Type B pancreatic cell (in vitro differentiated cells): ENCODE data around the gene DPP10. TPM values are rescaled to one million over a fixed set of nuclear protein-coding genes. Genes with fewer than 3 reads are reported as not detected.

Experiments
- DNase-seq: peaks from one replicate; pipeline ENCODE4 v3.0.0; 2021; ENCODE audit warnings: mixed read lengths; ENCODE audit not compliant: unreplicated experiment; ENCODE audit errors: extremely low spot score
- H3K27ac Mint-ChIP-seq: 2 replicates; pipeline ENCODE4 v1.8.0; 2021; ENCODE audit warnings: mild to moderate bottlenecking, mixed read lengths
- H3K27me3 Mint-ChIP-seq: 2 replicates; pipeline ENCODE4 v1.8.0; 2021; ENCODE audit warnings: mixed read lengths
- H3K36me3 Mint-ChIP-seq: 2 replicates; pipeline ENCODE4 v1.8.0; 2021; ENCODE audit warnings: mixed read lengths
- H3K4me1 Mint-ChIP-seq: one replicate; pipeline ENCODE4 v1.8.0; 2021; ENCODE audit warnings: mixed read lengths; ENCODE audit not compliant: unreplicated experiment
- H3K4me3 Mint-ChIP-seq: 2 replicates; pipeline ENCODE4 v1.8.0; 2021; ENCODE audit warnings: mild to moderate bottlenecking, mixed read lengths
- H3K9me3 Mint-ChIP-seq: 2 replicates; pipeline ENCODE4 v1.8.0; 2021; ENCODE audit warnings: mixed read lengths
- total RNA-seq: library from RNA; stranded (reverse); gene quantifications from 2 replicates; pipeline ENCODE4 v1.2.1, GENCODE V29; 2021; ENCODE audit warnings: low replicate concordance
- TF ChIP-seq, protein P1 (sequence below): fragments of 200-600 bp; sonication (generic); conservative IDR thresholded peaks from 2 replicates; pipeline ENCODE4 v1.5.0; 2021; ENCODE audit warnings: antibody characterized with exemption, mild to moderate bottlenecking

Gene DPP10
- total RNA-seq, 1 donor from 2014 or later: 8.8 TPM

GRCh38 chr2:115190459-115190858 lies 748.0 kb downstream of the DPP10 start:
- Mint-ChIP-seq H3K4me3 (no peak overlapping the region), H3K4me1 (no peaks in the 10 kb centered on the region), H3K27ac (no peak overlapping the region), H3K36me3 (peaks cover 5% of the 10 kb centered on the region), H3K9me3 (peaks cover 4% of the 10 kb centered on the region), H3K27me3 (no peaks in the 10 kb centered on the region)
- TF ChIP-seq, protein P1, sequence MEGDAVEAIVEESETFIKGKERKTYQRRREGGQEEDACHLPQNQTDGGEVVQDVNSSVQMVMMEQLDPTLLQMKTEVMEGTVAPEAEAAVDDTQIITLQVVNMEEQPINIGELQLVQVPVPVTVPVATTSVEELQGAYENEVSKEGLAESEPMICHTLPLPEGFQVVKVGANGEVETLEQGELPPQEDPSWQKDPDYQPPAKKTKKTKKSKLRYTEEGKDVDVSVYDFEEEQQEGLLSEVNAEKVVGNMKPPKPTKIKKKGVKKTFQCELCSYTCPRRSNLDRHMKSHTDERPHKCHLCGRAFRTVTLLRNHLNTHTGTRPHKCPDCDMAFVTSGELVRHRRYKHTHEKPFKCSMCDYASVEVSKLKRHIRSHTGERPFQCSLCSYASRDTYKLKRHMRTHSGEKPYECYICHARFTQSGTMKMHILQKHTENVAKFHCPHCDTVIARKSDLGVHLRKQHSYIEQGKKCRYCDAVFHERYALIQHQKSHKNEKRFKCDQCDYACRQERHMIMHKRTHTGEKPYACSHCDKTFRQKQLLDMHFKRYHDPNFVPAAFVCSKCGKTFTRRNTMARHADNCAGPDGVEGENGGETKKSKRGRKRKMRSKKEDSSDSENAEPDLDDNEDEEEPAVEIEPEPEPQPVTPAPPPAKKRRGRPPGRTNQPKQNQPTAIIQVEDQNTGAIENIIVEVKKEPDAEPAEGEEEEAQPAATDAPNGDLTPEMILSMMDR: no peak
- DNase-seq: no peak

- H3K36me3 Mint-ChIP-seq: no peaks in the 10 kb centered on the region
- H3K4me1 Mint-ChIP-seq: peaks cover 5% of the 10 kb centered on the region
- DNase-seq: no peak
- no peaks in the 10 kb centered on the region for H3K9me3 Mint-ChIP-seq
- H3K27ac Mint-ChIP-seq: no peak overlapping the region
- H3K27me3 Mint-ChIP-seq: no peaks in the 10 kb centered on the region
- TF ChIP-seq, protein P1: no peak
- no peak overlapping the region for H3K4me3 Mint-ChIP-seq
These were observed 752.2 kb downstream of the DPP10 start for GRCh38 chr2:115194623-115195022.

- TF ChIP-seq, protein P1: no peak
- Mint-ChIP-seq H3K4me3 (no peak overlapping the region), H3K27me3 (no peaks in the 10 kb centered on the region), H3K4me1 (peaks cover 10% of the 10 kb centered on the region), H3K36me3 (no peaks in the 10 kb centered on the region), H3K9me3 (no peaks in the 10 kb centered on the region), H3K27ac (no peak overlapping the region)
- no peak for DNase-seq
These were observed 754.1 kb downstream of the DPP10 start for GRCh38 chr2:115196587-115196986.

DNA sequence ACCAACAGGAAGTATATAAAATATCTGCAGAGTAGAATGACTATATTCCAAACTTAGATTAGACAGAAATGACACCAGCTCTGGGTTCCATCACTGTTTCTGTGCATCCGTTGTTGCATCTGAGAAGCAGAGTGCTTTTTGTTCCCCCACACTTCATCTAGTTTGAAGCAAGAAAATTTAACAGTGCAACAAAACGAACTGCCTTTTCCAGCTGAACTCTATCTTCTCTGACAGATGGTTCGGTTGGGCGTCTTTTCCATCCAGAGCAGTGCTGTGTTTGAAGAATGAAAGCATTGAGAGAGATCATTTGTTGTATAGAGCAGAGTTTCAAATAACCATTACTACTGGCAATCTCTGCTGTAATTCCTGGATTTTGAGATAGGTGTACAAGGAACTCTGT lies 757.5 kb downstream of the DPP10 start:
- no peaks in the 10 kb centered on the region for H3K36me3 Mint-ChIP-seq
- H3K9me3 Mint-ChIP-seq: no peaks in the 10 kb centered on the region
- TF ChIP-seq, protein P1: no peak
- no peaks in the 10 kb centered on the region for H3K27me3 Mint-ChIP-seq
- H3K4me3 Mint-ChIP-seq: no peak overlapping the region
- no peak overlapping the region for H3K27ac Mint-ChIP-seq
- H3K4me1 Mint-ChIP-seq: peaks cover 10% of the 10 kb centered on the region
- DNase-seq: no peak

DNA sequence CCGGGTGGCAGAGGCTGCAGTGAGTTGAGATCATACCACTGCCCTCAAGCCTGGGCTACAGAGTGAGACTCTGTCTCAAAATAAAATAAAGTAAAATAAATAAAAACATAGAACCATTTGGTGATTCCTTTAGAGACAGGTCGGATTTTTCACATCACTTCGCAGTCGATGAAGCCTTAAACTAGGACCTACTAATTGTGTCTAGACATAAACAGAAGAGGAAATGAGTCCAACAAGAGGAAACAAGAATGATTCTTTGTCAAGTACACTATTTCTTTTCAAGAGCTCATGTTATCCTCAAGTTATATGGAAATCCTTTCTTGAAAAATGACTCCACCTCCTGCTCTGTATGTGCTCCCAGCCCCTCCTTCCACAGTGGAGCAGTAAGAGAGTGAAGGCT lies 758.9 kb downstream of the DPP10 start:
- DNase-seq: no peak
- TF ChIP-seq, protein P1: no peak
- Mint-ChIP-seq H3K27ac (no peak overlapping the region), H3K36me3 (no peaks in the 10 kb centered on the region), H3K9me3 (no peaks in the 10 kb centered on the region), H3K4me1 (peaks cover 5% of the 10 kb centered on the region), H3K27me3 (no peaks in the 10 kb centered on the region), H3K4me3 (no peak overlapping the region)
